ENCODE data around the gene TMEFF2. TPM values are rescaled to one million over a fixed set of nuclear protein-coding genes. Genes with fewer than 3 reads are reported as not detected.

The TMEFF2 gene
- total RNA-seq, 2 donors from 2014 or later: 0.09 TPM; not detected in 1

DNA sequence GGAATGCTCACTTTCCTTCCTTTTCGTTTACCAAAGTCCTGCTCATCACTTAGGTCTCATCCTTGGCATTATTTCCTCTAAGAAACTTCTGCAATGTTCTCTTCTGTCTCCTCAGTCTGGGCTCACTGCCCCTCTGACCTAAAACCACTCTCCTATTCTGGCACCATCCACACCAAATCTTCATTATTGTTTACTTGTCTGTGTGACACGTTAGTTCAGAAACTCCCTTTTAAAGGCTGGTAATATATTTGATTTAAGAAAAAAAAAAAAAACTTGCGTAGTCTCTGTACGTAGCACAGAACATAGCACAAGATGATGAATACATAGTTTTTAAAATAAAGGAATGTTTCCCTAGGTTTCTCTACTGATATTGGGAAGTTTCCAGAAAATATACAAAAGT is 229.0 kb downstream of the TMEFF2 start:
- Histone ChIP-seq H3K36me3 (ENCODE audit: control insufficient read depth, insufficient read depth, low read length) (no peaks in the 10 kb centered on the region), H3K4me1 (ENCODE audit: control insufficient read depth, insufficient read depth, low read length) (peaks cover 13% of the 10 kb centered on the region), H3K4me3 (ENCODE audit: low read length) (no peak overlapping the region), H3K9me3 (ENCODE audit: control insufficient read depth, low read length) (no peaks in the 10 kb centered on the region), H3K27me3 (ENCODE audit: control insufficient read depth, insufficient read depth, low read length, poor library complexity, severe bottlenecking) (no peaks in the 10 kb centered on the region), H3K9ac (ENCODE audit: extremely low read depth, low read length, poor library complexity, severe bottlenecking) (no peak overlapping the region), H3K27ac (ENCODE audit: low read depth, low read length) (no peak overlapping the region)
- H3K27me3 Mint-ChIP-seq (ENCODE audit: insufficient read depth): no peaks in the 10 kb centered on the region
- no peak overlapping the region for H3K27ac Mint-ChIP-seq
- WGBS, 2 experiments (ENCODE audit: insufficient coverage in 1 of 2, insufficient read length in 1 of 2): 95 to 100% methylated on average over 2 to 4 of the region's 4 CpGs
- TF ChIP-seq, protein P1, sequence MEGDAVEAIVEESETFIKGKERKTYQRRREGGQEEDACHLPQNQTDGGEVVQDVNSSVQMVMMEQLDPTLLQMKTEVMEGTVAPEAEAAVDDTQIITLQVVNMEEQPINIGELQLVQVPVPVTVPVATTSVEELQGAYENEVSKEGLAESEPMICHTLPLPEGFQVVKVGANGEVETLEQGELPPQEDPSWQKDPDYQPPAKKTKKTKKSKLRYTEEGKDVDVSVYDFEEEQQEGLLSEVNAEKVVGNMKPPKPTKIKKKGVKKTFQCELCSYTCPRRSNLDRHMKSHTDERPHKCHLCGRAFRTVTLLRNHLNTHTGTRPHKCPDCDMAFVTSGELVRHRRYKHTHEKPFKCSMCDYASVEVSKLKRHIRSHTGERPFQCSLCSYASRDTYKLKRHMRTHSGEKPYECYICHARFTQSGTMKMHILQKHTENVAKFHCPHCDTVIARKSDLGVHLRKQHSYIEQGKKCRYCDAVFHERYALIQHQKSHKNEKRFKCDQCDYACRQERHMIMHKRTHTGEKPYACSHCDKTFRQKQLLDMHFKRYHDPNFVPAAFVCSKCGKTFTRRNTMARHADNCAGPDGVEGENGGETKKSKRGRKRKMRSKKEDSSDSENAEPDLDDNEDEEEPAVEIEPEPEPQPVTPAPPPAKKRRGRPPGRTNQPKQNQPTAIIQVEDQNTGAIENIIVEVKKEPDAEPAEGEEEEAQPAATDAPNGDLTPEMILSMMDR (conservative IDR thresholded peaks at IDR 0.05): no peak
- H3K4me1 Mint-ChIP-seq: peaks cover 9% of the 10 kb centered on the region
- no peaks in the 10 kb centered on the region for H3K9me3 Mint-ChIP-seq
- no peak for DNase-seq
- H3K36me3 Mint-ChIP-seq (ENCODE audit: low read depth): no peaks in the 10 kb centered on the region
- no peak overlapping the region for H3K4me3 Mint-ChIP-seq

GRCh38 chr2:191961556-191961955 is 233.2 kb downstream of the TMEFF2 start:
- WGBS, 2 experiments (ENCODE audit: insufficient coverage in 1 of 2, insufficient read length in 1 of 2): 83 to 88% methylated on average over 1 of the region's 1 CpG
- no peak overlapping the region for H3K4me3 ChIP-seq (ENCODE audit: low read length)
- H3K9ac ChIP-seq (ENCODE audit: extremely low read depth, low read length, poor library complexity, severe bottlenecking): no peak overlapping the region
- no peak overlapping the region for H3K27ac ChIP-seq (ENCODE audit: low read depth, low read length)
- H3K4me1 Mint-ChIP-seq: no peaks in the 10 kb centered on the region
- no peaks in the 10 kb centered on the region for H3K9me3 ChIP-seq (ENCODE audit: control insufficient read depth, low read length)
- no peaks in the 10 kb centered on the region for H3K4me1 ChIP-seq (ENCODE audit: control insufficient read depth, insufficient read depth, low read length)
- no peaks in the 10 kb centered on the region for H3K36me3 Mint-ChIP-seq (ENCODE audit: low read depth)
- no peaks in the 10 kb centered on the region for H3K27me3 Mint-ChIP-seq (ENCODE audit: insufficient read depth)
- TF ChIP-seq, protein P1 (conservative IDR thresholded peaks at IDR 0.05): no peak
- H3K4me3 Mint-ChIP-seq: no peak overlapping the region
- H3K9me3 Mint-ChIP-seq: no peaks in the 10 kb centered on the region
- no peaks in the 10 kb centered on the region for H3K27me3 ChIP-seq (ENCODE audit: control insufficient read depth, insufficient read depth, low read length, poor library complexity, severe bottlenecking)
- no peaks in the 10 kb centered on the region for H3K36me3 ChIP-seq (ENCODE audit: control insufficient read depth, insufficient read depth, low read length)
- H3K27ac Mint-ChIP-seq: no peak overlapping the region
- no peak for DNase-seq

DNA sequence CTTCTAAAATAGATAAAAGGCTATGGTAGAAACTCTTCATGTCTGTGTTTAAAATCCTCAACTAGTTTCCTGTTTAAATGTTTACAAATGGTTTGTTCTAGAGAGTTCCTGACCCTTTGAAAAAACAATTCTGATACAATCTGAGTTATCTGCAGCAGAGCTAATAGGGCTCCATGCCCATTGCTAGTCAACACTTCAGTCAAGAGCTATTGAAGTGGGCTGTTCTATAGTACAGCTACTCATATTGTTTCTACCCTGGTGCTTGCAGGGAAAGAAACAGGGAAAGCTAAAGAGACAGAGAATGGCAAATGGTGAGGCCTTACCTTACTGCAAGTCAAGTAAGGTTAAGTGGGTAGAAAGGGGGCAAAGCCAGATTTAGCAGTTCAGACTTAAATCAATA is 235.5 kb downstream of the TMEFF2 start:
- Mint-ChIP-seq H3K9me3 (no peaks in the 10 kb centered on the region), H3K4me3 (no peak overlapping the region)
- DNase-seq: no peak

More for the DNA sequence above, 235.5 kb downstream of the TMEFF2 start:
- Mint-ChIP-seq H3K4me1 (no peaks in the 10 kb centered on the region), H3K27ac (no peak overlapping the region), H3K36me3 (ENCODE audit: low read depth) (no peaks in the 10 kb centered on the region), H3K27me3 (ENCODE audit: insufficient read depth) (no peaks in the 10 kb centered on the region)
- Histone ChIP-seq H3K9me3 (ENCODE audit: control insufficient read depth, low read length) (no peaks in the 10 kb centered on the region), H3K9ac (ENCODE audit: extremely low read depth, low read length, poor library complexity, severe bottlenecking) (no peak overlapping the region), H3K27me3 (ENCODE audit: control insufficient read depth, insufficient read depth, low read length, poor library complexity, severe bottlenecking) (no peaks in the 10 kb centered on the region), H3K4me1 (ENCODE audit: control insufficient read depth, insufficient read depth, low read length) (no peaks in the 10 kb centered on the region), H3K36me3 (ENCODE audit: control insufficient read depth, insufficient read depth, low read length) (no peaks in the 10 kb centered on the region), H3K4me3 (ENCODE audit: low read length) (no peak overlapping the region), H3K27ac (ENCODE audit: low read depth, low read length) (no peak overlapping the region)
- TF ChIP-seq, protein P1 (conservative IDR thresholded peaks at IDR 0.05): no peak
